SU-DHL-6 (cell line): ENCODE data around the gene NAV2.

Experiments
- EZH2phosphoT487 ChIP-seq: fragments of 200-600 bp; sonication (generic), shearing (Covaris generic); conservative IDR thresholded peaks from 2 replicates; pipeline ENCODE4 v1.6.1; 2018; ENCODE audit warnings: mild to moderate bottlenecking, antibody characterized with exemption, low read length, moderate library complexity, mixed read lengths
- TF ChIP-seq, protein P1 (sequence below): fragments of 200-600 bp; sonication (generic); IDR thresholded peaks from one replicate; pipeline ENCODE4 v1.5.1; 2017; ENCODE audit warnings: antibody characterized with exemption, mild to moderate bottlenecking, low read length, moderate library complexity; ENCODE audit not compliant: insufficient read depth, poor library complexity, severe bottlenecking

DNA sequence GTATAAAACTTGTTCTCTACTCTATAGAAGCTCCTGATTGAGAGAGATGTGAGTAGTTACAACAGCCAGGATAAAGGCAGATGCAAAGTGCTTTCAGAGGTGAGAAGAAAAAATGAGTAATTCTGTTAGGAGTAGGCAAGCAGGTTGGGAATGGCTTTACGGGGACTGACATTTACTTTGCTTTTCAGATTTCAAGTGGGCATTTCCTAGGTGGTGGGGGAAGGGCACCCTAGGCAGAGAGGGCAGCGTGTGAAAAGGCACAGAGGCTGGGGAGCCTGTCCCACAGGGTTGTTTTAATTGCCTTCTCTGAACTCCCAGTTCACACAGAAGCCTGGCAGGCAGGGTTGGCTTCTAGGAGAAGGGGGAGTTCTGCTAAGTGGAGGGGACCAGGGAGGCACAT, 106.5 kb downstream of the NAV2 start:
- TF ChIP-seq, protein P1, sequence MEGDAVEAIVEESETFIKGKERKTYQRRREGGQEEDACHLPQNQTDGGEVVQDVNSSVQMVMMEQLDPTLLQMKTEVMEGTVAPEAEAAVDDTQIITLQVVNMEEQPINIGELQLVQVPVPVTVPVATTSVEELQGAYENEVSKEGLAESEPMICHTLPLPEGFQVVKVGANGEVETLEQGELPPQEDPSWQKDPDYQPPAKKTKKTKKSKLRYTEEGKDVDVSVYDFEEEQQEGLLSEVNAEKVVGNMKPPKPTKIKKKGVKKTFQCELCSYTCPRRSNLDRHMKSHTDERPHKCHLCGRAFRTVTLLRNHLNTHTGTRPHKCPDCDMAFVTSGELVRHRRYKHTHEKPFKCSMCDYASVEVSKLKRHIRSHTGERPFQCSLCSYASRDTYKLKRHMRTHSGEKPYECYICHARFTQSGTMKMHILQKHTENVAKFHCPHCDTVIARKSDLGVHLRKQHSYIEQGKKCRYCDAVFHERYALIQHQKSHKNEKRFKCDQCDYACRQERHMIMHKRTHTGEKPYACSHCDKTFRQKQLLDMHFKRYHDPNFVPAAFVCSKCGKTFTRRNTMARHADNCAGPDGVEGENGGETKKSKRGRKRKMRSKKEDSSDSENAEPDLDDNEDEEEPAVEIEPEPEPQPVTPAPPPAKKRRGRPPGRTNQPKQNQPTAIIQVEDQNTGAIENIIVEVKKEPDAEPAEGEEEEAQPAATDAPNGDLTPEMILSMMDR, result no peak
- no peak for TF ChIP-seq EZH2phosphoT487
